Stimulated activated CD8-positive, alpha-beta memory T cell treated with anti-CD3 and anti-CD28 coated beads, Interleukin-12 subunit alpha, Interleukin-12 subunit beta, amount 100 ng/mL, for 24 hours (primary cell): ENCODE measurements around the gene SCAP.
"Not testable (repeated sequence)": the region's sequence is repeated elsewhere in the genome, so short reads cannot be mapped to it uniquely, and the experiment has no call there.

Source experiments
- DNase-seq: peaks from one replicate; pipeline ENCODE4 v3.0.0-alpha.2; 2020; ENCODE audit errors: extremely low read depth

Gene SCAP

GRCh38 chr3:47481763-47482162 is 6.0 kb upstream of the SCAP start:
- DNase-seq: not testable (repeated sequence)

GRCh38 chr3:47480267-47480666 is 4.5 kb upstream of the SCAP start:
- DNase-seq: not testable (repeated sequence)

- DNase-seq: no peak
Measured at GRCh38 chr3:47479826-47480160, 4.1 kb upstream of the SCAP start.

- no peak for DNase-seq
Measured at GRCh38 chr3:47478022-47478421, 2.3 kb upstream of the SCAP start.

DNA sequence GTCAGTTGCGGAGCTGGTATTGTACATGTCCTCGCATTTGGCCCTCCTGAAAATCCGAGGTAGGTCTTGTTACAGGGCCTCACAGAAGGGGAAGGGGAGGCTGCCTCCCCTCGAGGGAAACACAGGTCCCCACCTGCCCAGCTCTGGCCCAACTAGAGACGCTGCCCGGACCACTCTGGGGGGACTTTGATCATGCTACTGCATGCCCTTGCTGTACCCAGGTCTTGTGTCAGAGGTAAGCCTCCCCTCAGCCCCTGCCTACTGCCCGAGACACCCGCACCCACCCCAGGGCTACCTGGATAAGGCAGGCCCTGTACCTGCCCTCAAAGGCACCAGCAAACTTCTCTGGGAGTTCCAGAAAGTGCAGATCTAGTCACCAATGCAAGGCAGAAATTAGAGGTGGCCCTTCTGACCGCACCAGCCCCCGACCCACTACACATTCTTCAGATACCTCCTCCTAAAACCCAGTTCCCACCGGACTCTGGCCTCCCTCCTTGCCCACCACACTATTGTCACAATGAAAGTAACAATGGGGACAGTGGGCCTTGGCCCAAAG is 981 bp upstream of the SCAP start:
- no peak for DNase-seq

- DNase-seq: no peak
Measured at GRCh38 chr3:47476330-47476626, 537 bp upstream of the SCAP start.

DNA sequence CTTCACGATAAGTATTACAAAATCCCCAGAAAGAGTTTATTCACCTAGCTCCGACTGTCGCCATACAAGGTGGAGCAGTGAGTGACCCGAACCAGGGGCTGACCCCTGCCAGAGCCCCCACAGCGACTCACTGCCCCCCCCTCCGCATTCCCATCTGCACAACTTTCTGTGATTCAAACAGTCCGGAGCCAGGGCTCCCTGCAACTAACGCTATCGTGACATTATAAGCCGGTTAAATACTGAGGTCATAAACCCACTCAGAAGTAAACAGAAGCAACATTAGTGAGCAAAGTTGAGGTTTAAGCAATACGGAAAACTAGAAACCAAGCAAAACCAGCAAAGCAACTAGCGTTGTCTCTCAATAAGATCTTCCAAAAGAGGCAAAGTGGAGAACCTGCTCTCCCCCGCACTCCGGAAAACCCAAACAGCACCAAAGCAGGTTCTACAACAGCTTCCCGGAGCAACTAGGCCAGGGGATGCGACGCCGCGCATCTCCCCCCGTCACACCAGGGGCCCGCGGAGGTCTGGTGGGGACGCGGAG is 642 bp downstream of the SCAP start:
- DNase-seq: no peak

DNA sequence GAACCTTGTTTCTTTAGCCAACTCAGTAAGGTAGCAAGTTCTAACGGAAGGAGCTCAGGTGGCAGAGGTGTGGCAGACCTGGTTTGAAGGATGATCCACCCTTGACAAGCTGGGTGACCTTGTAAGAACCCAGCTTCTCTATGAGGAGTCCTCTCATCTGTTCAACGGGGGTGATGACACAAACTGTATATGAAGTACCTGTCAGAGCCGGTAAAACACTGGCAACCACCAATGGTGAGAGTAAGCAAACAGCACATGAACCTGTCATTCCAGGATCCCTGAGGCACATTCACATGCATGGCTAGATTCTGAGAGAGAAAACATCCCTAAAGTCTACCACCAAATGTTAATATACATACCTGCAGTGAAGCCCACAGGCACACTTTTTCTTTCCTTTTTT is 2.4 kb downstream of the SCAP start:
- DNase-seq: no peak

GRCh38 chr3:47469616-47470015 is 6.1 kb downstream of the SCAP start:
- DNase-seq: no peak

DNA sequence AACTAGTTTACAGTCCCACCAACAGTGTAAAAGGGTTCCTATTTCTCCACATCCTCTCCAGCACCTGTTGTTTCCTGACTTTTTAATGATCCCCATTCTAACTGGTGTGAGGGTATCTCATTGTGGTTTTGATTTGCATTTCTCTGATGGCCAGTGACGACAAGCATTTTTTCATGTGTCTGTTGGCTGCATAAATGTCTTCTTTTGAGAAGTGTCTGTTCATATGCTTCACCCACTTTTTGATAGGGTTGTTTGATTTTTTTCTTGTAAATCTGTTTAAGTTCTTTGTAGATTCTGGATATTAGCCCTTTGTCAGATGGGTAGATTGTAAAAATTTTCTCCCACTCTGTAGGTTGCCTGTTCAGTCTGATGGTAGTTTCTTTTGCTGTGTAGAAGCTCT is 7.4 kb downstream of the SCAP start:
- not testable (repeated sequence) for DNase-seq

GRCh38 chr3:47464588-47464987 is 11.2 kb downstream of the SCAP start:
- no peak for DNase-seq

DNA sequence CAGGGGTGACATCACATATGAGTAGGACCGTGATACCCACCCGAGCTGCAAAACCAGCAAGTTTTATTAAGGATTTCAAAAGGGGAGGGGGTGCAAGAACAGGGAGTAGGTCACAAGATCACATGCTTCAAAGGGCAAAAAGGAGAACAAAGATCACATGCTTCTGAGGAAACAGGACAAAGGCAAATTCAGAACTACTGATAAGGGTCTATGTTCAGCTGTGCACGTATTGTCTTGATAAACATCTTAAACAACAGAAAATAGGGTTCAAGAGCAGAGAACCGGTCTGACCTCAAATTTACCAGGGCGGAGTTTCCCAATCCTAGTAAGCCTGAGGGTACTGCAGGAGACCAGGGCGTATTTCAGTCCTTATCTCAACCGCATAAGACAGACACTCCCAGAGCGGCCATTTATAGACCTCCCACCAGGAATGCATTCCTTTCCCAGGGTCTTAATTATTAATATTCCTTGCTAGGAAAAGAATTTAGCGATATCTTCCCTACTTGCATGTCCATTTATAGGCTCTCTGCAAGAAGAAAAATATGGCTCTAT is 16.1 kb downstream of the SCAP start:
- DNase-seq: not testable (repeated sequence)

DNA sequence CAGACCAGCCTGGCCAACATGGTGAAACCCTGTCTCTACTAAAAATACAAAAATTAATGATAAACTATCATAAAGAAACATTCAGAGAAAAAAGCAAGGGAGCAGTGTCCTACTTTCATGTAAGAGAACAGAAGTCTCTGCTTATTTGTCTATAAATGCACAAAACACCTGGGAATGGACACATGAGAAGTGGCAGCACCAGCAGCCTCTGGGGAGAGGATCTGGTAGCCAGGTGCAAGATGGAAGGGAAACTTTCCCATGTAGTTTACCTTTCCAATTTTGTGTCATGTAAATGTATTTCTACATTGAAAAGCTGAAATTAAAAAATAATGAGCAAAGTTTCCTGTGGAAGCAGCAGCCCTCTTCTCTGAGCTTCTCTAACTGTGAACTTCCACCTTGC is 18.8 kb downstream of the SCAP start:
- DNase-seq: no peak

DNA sequence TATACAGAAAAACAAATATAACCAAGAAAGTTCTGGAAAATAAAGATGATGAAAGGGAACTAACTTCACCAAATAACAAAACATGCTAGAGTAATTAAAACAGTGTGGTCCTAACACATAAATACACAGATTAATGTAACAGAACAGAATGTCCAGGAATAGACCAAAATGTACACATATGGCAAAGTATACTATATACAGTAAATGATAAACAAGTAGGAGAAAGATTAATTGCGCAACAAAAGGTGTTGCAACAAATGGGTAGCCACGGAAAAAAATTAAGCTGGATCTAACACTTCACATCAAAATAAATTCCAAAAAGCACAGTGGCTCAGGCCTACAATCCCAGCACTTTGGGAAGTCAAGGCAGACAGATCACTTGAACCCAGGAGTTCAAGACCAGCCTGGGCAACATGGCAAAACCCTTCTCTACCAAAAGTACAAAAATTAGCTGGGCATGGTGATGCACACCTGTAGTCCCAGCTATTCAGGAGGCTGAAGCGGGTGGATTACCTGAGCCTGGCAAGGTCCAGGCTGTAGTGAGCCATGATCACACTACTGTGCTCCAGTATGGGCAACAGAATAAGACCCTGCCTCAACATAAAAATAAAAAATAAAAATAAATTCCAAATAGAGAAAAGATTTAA is 19.8 kb downstream of the SCAP start:
- no peak for DNase-seq

- DNase-seq: no peak
Measured at GRCh38 chr3:47452453-47453215, 23.1 kb downstream of the SCAP start.

DNA sequence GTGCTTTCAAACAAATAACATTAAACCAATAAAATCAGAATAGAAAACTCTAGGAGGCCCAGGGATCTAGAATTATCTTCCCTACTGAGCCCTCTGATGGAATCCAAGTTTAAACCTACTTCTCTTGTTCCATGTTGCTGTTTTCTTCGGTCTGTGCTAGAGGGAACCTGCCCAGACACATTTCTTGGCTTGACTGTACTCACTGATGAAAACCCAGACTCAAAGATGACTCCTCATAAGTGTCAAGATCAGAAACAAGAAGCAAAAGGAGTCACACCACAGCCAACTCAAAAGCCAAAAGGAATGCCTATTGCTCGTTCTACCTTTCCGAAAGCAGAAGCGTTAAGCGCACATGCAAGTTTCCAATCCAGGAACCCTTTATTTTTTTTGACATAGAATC is 31.6 kb downstream of the SCAP start:
- DNase-seq: no peak

DNA sequence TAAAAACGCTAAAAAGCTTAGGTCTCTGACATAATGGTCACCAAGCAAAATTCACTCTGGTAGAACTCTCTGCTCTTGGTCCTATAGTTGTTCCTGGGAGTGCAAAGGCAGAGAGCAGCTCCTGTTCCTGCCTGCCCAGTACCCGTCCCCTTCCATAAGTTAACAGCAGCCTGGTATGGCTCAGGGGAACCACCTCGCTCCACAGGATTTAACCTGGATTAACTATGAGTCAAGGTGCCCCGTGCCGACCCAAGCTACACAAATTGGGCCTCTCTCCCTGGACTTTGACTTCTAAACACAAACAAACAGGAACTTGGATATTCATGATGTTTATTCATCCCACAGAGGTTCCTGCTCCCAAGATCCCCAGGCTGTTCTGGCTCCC is 32.1 kb downstream of the SCAP start:
- no peak for DNase-seq

GRCh38 chr3:47441796-47442551 is 33.8 kb downstream of the SCAP start:
- no peak for DNase-seq

DNA sequence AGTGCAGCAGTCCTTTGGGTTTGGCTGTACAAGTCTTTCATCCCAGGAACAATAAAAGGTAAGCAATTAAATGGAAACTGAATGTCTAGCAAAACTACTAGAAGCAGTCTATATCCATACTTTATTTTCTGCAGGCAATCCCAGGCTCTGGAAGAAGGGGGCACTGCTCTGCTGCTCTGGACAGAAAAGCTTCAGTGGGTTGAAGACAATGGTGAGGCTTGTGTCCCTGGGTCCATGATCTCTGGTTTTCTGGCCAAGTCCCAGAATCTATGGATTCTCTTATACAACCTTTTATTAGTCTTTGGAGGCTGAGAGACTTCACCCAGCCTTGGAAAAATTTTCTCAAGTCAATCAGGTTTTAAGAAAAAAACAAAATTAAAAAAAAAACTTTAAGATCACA is 35.6 kb downstream of the SCAP start:
- DNase-seq: no peak

GRCh38 chr3:47436180-47436579 is 39.6 kb downstream of the SCAP start:
- DNase-seq: no peak

- no peak for DNase-seq
Measured at GRCh38 chr3:47434849-47435248, 40.9 kb downstream of the SCAP start.

- DNase-seq: no peak
Measured at GRCh38 chr3:47433796-47434195, 41.9 kb downstream of the SCAP start.
